Amniotic stem cell (primary cell): ENCODE measurements around the gene ANKS1B.
"Not testable (repeated sequence)": the region's sequence is repeated elsewhere in the genome, so short reads cannot be mapped to it uniquely, and the experiment has no call there.

Experiments
- DNase-seq: peaks from one replicate; lab custom pipeline; 2025; lab: John Stamatoyannopoulos, UW

The ANKS1B gene

DNA sequence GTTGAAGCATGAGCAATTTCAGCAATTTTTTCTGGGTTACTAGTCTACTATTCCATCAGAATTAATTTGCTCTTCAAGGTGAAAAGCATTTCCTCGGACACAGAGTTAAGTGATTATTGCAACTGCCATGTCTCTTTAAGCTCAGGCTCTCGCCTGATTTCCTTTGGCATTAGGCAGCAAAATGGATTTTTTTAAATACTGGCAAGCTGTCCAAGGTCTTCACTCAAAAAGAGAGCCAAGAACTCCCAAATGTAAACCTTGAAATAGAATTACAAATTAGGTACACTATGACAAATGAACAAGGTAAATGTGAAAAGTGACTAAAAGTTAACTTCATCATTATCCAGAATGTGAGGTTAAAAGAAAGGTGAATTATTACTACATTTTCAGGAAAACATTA is 225.3 kb downstream of the ANKS1B start:
- no peak for DNase-seq

DNA sequence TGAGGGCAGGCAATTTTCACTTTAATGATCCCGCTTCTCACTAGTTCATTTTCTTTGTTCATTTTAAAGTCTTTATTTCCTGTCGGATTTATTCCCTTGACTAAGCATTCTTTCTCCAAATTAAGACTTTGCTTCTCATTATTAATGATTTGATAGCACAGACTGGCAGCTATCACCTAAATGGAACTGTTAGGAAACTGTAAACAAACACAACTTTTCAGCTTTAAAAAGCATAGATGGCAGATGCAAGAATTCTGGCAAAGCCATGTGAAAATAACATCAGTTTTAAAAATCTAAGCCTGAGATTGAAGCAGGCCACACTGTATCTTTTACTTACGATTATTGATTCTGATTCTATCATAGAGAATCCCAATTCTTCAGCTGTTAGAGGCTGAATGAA is 225.7 kb downstream of the ANKS1B start:
- DNase-seq: no peak

GRCh38 chr12:99752740-99753139 is 232.0 kb downstream of the ANKS1B start:
- no peak for DNase-seq

DNA sequence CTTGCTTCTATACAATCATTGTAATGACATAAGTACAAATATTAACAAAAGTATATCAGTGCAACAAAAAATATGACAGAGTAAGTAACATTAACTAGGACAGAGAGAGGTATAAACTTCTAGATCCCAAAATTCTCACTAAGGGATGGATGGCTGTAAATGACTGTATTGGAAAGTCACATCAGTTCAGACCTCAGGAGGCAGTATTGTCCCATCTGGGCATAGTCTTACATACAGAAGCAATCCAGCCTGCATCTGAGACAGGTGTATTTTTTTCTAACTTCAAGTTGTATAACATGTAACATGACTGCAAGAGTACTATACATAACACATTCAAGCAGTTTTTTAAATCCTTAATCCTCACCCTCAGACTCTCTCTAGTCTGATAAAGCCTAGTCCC is 238.2 kb downstream of the ANKS1B start:
- DNase-seq: no peak

GRCh38 chr12:99745895-99746294 is 238.8 kb downstream of the ANKS1B start:
- no peak for DNase-seq

DNA sequence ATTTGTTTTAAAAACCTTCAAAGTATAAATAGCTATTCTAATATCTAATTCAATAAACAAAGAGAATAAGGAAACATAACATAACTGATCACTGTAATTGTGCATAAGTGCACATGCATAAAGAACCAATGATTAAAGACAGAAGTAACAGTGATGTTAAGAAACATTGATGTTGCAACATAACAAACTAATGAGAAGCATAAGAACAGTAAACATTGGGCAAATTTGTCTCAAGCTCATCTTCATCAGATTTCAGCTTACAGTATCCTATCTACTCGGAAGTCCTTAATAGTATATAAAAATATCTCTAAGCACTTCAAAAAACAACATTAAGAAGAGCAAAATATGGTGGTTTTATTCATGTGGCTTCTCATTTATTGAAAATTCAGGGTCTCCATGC is 239.6 kb downstream of the ANKS1B start:
- no peak for DNase-seq

DNA sequence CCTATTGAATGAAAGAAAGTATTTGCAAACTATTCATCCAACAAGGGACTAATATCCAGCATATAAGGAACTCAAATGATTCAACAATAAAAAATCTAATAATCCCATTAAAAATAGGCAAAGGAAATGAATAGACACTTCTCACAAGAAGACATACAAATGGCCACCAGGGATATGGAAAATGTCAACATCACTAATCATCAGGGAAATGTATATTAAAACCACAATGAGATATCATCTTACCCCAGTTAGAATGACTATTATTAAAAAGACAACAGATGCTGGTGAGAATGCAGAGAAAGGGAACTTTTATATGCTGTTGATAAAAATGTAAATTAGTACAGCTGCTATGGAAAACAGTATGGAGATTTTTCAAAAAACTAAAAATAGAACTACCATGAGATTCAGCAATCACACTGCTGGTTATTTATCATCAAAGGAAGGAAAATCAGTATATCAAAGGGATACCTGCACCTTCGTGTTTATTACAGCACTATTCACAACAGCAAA is 247.9 kb downstream of the ANKS1B start:
- DNase-seq: no peak

DNA sequence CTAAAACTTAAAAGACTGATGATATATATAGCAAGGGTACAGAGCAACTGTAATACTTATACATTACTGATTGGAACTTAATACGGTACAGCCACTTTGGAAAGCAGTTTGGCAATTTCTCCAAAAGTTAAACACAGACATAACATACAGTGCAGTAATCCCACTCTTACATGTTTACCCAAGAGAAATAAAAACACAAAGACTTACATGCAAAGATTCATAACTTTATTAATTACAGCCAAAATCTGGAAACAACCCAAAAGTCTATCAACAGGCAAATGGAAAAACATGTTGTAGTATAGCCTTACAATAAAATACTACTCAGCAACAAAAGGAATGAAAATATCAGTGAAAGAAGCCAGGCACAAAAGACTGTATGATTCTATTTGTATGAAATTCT is 252.6 kb downstream of the ANKS1B start:
- no peak for DNase-seq

DNA sequence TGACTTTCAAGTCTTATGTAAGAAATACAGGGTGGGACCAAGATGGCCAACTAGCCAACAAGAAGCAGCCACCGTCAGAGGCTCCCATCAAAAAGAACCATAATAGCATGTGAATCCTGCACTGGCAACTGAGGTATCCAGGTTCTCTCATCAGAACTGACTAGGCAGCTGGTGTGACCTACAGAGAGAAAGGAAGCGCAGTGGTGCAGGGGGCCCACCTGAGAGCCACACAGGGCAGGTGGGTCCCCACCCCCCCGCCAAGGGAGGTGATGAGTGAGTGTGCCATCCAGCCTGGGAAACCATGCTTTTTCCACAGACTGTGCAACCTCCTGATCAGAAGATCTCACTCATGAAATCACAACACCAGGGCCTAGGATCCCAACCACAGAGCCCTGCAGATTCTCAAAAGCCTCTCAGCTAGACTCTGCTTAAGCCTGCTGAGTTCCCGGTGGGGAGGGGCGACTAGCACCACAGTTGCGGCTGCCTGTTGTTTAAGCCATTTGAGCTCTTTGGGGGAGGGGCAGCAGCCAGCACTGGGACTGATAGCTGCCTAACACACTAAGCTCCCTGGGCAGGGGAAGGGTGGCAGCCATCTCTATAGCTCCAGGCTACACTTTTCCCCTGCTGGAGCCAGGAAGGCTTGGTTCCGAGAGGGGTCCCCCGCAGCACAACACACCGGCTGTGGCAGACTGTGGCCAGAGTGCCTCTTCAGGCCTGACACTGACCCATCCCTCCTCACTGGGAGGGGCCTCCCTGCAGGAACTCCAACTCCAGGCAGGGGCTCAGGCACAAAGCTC is 261.8 kb downstream of the ANKS1B start:
- DNase-seq: no peak

DNA sequence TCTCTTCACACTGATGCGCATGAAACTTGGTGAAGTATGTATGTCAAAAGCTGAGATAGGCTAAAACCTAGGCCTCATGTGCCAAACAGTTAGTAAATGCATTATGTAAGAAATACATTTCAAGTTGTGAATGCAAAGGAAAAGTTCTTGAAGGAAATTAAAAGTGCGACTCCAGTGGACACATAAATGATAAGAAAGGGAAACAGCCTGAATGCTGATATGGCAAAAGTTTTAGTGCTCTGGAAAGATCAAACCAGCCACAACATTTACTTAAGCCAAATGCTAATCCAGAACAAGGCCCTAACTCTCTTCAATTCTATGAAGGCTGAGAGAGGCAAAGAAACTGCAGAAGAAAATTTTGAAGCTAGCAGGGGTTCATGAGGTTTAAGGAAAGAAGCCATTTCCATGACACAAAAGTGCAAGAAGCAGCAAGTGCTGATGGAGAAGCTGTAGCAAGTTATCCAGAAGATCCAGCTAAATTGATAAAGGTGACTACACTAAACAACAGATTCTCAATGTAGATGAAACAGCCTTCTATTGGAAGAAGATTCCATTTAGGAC is 262.9 kb downstream of the ANKS1B start:
- DNase-seq: no peak

DNA sequence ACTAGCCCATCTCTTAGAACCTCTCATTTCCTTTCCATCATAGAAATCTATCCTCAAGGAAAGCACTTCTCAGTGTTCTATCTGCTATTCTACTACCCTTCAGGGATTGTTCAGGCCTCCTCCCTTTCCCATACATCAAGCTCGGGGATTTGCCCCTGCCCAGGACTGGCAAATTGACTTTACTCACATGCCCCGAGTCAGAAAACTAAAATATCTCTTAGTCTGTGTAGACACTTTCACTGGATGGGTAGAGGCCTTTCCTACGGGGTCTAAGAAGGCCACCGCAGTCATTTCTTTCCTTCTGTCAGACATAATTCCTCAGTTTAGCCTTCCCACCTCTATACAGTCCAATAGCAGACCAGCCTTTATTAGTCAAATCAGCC is 264.7 kb downstream of the ANKS1B start:
- DNase-seq: not testable (repeated sequence)

- DNase-seq: not testable (repeated sequence)
Observed at GRCh38 chr12:99719411-99720082, 265.2 kb downstream of the ANKS1B start.

- not testable (repeated sequence) for DNase-seq
Observed at GRCh38 chr12:99715841-99716510, 268.8 kb downstream of the ANKS1B start.

GRCh38 chr12:99714921-99715320 is 269.8 kb downstream of the ANKS1B start:
- not testable (repeated sequence) for DNase-seq

DNA sequence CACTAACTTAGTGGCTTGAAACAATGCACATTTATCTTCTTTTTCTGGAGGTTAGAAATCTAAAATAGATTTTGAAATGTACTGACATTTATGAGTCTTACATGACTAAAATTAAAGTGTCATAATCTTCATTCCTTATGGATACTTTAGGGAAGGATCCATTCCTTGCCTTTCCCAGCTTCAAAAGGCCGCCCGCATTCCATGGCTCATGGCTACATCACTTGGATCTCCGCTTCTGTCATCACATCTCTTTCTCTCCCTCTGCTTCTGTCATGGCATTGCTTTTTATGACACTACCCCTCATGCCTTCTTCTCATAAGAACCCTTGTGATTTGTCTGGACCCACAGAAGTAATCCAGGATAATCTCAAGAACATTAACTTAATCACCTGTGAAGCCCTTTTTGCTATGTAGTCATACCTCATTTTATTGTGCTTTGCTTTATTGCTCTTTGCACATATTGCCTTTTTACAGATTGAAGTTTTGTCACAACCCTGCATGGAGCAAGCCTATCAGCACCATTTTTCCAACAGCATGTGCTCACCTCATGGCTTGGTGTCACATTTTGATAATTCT is 270.7 kb downstream of the ANKS1B start:
- DNase-seq: no peak

GRCh38 chr12:99712281-99712680 is 272.5 kb downstream of the ANKS1B start:
- no peak for DNase-seq

GRCh38 chr12:99711246-99711645 is 273.5 kb downstream of the ANKS1B start:
- DNase-seq: no peak

GRCh38 chr12:99709619-99710018 is 275.1 kb downstream of the ANKS1B start:
- DNase-seq: no peak

GRCh38 chr12:99709116-99709515 is 275.6 kb downstream of the ANKS1B start:
- no peak for DNase-seq

- DNase-seq: no peak
Observed at GRCh38 chr12:99707883-99708282, 276.9 kb downstream of the ANKS1B start.

- no peak for DNase-seq
Observed at GRCh38 chr12:99706736-99707473, 277.8 kb downstream of the ANKS1B start.
